Measurements from ENCODE around the gene C2CD4D.
"Not testable (repeated sequence)": the region's sequence is repeated elsewhere in the genome, so short reads cannot be mapped to it uniquely, and the experiment has no call there.

C2CD4D gene

DNA sequence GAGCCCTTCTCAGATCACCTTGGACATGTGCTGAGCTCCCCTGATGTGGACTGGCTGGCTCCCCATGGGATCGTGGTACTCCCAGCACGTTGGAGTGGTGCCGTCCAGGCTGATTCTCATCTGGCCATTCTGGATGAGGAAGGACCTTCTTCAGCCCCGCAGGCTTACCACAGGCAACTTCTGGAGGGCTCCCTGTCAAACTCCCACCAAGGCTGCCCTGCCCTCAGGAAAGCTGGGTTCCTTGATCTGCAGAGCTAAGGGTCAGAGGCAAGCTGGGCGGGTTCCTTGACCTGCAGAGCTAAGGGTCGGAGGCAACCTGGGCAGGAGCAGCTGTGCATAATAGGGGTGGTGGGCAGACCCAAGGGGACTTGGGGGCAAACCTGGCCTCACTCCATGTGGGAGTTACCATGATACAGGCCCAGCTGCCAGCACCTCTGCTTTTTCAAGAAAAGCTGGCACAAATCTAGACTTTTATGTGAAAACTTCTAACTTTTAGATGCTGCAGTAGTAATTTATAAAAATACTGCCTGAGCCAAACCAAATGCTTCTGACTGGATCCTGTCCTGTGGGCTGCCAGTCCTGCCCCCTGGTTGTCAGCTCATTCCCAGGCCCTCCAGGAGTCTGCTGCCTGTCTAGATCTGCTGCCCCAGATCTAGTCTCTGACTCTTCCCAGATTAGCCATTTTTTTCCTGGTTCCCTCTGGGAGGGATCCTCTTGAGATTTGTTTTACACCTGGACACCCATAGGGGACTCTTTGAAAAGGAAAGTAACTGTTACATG is 19.5 kb upstream of the C2CD4D start:
- no peak for DNase-seq (ENCODE audit: low read depth in 2 of 2)

DNA sequence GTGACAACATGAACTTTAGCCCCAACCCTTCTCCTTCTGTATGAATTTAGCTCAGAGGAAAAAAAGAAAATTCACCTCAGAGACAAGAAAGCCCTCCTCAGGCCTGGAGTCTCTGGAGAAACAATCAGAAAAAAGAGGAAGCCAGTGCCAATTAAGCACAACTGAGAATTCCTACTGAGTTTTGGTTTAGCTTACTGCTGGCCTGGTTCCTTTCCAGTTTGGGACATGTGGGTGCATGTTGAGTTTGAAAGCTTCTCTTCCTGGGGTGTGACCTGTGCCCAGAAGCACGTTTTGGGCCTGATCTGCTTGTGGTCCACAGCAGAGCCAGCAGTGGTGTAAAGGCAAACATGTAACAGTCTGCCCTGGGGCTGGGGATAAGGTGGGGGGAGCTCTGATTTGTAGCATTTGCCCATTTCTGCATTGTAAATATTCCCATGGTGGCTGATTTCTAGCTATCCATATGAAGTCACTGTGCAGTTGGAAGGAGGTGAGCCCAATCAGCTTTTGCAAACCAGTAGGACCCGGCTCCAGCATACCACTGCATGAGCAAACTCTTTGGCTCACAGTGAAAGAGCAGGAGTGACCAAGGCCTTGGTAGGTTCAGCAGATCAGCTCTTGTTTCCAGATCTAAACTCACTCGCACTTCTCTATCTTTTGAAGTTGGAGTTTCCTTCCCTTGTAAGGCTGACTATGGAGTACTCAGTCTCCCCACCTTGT is 18.6 kb upstream of the C2CD4D start:
- no peak for DNase-seq (ENCODE audit: low read depth in 2 of 2)

DNA sequence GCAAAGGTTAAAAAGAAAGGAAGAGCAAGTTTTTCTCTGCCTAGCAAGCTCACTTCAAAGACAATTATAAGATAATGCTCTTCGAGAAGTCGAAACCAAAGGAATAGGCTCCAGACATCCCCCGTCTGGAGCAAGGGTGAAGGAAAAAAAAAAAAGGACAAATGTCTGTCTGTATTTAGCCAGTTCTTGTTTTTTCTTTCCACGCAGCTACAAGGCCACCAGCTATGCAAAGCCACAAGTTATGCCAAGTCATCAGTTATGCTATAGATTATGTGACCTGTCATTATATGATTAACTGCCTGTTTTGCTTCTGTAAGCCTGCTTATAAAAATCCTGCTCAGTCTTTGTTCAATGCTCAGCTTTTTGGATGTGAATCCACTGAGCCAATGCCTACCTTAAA is 16.3 kb upstream of the C2CD4D start:
- no peak for DNase-seq (ENCODE audit: low read depth in 2 of 2)

DNA sequence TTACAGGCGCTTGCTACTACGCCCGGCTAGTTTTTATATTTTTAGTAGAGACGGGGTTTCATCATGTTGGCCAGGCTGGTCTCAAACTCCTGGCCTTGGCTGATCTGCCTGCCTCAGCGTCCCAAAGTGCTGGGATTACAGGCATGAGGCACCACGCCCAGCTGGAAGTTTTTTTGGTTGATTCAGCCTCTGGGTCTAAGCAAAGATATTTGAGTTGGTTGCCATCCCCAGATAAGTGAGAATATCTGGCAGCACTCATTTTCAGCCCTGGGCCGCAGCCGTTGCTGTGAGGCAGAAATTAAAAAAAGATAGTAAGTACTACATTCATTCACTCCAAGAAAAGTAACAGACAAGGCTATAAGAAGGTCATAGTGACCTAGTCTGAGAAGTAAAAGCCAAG is 15.9 kb upstream of the C2CD4D start:
- not testable (repeated sequence) for DNase-seq (ENCODE audit: low read depth in 2 of 2)

DNA sequence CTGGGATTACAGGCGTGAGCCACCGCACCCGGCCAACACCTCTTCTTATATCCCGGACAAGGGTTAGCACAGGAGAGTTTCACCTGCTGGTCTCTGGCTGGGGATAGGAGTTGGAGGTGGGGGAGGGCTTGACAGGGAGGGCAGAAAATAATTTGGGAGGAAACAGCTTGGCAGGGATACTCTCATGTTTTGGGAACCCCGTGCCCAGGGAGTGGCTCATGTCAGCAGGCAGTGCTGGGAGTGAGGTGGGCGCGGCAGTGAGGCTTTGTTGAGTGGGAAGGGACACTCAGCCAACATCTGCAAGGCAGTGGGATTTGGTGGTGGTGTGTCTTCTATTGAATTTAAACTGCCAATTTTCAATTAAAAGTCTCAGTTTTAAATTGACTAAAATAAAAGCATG is 15.0 kb upstream of the C2CD4D start:
- DNase-seq (ENCODE audit: low read depth in 2 of 2) = no peak

DNA sequence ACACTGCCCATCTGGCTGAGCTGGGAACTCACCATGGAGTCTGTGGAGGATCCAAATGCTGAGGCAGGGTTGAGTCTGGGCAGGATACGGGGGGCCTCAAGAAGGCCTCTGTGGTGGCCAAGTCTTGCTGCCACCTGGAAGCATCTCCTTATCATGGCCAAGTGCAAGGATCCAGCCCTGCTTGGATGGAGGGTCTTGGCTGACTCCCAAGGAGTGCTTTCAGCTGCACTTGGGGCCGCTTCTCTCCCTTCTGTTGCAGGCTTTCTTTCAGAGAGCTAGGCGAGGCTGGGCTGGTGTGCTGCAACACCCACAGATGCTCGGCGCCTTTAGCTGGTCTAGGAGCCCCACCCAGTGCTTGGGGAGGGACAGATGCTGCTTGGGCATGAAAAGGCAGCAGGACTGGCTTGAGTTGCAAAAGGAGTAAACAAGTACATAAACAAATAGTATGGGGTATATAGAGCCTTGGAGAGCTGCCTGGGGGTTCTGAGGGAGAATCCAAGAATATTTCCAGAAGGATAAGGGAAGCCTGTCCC is 13.9 kb upstream of the C2CD4D start, which contains the start of gene THEM5:
Gene THEM5 (minus strand): TSS at position 302 of the 533 bp plus-strand sequence. CDS start 147 bp downstream, at position 155.
- DNase-seq (ENCODE audit: low read depth in 2 of 2) = no peak

DNA sequence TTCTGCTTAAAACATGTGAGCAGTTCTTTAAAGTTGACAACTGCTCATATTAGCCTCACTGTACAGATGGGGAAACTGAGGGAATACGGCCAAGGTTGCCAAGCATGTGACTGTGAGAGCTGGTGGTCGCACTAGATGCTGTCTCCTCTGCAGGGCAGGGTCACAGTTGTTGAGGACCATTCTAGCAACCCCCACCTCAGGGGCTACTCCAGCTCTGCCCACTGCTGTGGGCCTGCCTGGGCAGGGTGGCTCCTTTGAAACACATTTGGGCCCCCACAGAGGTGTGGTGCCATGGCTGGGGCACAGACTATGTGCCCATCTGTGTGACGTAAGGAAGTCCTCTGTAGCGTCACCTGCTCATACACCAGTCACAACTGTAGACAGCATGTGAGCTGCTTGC is 13.1 kb upstream of the C2CD4D start:
- no peak for DNase-seq (ENCODE audit: low read depth in 2 of 2)

DNA sequence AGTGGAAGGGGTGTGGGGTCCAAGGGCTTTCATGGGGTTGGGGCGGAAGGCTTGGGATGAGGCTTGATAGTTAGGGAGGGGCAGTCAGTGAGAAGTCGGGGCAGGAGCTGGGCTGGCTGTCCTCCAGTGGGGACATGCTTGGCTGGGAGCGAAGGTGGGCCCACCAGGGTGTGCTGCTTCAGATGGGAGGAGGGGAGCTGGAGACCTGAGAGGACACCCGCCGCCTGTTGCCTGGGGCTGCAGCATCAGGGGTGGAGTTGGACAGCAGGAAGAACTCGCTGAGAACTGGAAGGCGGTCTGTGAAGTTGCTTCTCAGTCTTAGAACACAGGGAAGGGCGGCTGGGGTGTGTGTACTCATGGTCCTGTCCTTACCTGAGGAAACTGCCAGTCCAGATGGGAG is 12.3 kb upstream of the C2CD4D start:
- no peak for DNase-seq (ENCODE audit: low read depth in 2 of 2)

DNA sequence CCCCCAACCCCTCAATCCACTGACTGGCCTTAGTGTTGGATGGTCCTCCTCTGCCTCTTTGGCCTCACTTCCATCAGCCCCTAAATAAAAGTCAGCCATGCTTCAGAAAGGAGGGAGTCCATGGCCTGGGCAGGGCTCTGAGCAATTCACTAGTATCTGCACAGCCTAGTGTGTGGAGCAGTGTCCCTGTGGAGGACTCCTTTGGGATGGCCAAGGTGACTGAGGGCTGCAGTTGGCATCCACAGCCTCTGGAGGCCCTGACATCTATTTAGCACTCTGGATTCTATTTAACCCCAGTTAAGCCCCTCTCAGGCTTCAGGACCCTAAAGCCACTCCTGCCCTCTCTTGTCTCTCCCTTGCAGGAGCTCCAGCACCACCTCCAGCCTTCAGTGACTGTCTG is 10.3 kb upstream of the C2CD4D start:
- DNase-seq (ENCODE audit: low read depth in 2 of 2) = no peak

DNA sequence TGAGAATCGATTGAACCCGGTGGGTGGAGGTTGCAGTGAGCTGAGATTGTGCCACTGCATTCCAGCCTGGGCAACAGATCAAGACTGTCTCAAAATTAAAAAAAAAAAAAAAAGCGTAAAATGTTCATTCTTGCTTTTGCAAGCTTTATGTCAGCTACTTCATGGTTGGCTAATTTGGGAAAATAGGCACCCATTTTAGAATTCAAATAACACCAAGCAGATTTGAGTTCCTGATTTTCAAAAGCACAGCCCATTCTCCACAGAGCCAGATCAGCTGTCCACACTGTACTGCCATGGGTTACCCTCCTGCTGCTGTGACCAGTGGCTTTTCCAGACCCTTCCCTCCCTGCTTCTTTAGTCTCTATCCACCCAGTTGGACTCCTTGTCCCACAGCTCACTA is 9.5 kb upstream of the C2CD4D start:
- DNase-seq (ENCODE audit: low read depth in 2 of 2) = no peak

DNA sequence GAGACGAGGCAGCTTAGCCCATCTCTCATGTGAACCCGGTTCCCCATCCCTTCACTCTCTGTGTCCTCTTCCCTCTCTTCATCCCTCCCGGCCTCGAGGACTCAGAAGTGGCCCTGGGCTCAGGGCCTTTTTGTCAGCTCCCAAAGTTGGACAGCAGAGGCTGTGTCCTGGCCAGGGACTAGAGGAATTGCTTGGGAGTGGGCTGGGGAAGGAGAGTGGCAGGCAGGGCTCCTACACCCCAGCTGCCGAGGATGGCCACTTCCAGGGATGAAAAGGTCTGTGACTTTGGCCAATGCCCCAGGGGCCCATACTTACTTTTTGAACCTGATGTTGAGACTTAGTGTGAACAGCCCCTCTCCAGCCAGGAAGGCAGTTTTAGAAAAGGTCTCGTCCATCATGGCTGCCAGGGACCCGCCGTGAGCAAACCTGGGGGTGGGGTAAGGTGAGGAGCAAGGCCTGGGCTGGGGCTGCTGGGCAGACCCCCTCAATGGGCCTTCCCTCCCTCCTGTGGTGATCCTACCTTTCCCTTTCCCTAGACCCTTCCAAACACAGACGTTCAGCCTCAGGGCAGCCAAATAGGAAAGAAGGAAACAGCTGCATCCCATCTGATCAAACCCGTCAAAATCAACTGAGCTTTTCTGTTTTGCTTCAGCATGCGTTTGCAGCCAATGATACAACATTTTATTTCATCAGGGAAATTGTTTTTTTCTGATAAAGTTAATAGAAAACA is 8.4 kb upstream of the C2CD4D start:
- no peak for DNase-seq (ENCODE audit: low read depth in 2 of 2)

DNA sequence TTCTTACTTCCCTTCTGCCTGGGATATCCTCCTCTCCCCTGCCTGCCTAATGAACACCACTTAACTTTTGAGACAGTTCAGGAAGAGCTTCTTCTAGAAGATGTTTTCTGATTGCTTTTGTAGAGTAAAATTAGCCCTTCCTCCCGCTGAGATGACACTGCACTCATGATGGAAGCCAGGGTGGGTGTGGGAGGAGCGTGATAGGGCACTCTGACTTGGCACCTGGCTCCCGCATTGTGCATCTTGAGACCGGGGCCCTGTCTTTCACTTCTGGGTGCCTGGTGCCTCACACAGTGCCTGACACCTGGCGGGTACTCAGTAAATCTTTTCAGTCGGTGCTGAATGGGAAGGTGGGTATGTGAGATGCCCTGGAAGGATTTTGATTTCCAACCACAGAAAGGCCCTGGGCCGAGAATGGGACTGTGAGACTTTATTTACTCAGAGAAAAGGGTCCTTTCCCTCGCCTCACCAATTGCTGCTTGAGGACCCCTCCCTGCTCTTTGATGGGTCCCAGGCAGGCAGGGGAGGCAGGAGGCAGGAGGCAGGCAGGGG is 7.1 kb upstream of the C2CD4D start:
- no peak for DNase-seq (ENCODE audit: low read depth in 2 of 2)

DNA sequence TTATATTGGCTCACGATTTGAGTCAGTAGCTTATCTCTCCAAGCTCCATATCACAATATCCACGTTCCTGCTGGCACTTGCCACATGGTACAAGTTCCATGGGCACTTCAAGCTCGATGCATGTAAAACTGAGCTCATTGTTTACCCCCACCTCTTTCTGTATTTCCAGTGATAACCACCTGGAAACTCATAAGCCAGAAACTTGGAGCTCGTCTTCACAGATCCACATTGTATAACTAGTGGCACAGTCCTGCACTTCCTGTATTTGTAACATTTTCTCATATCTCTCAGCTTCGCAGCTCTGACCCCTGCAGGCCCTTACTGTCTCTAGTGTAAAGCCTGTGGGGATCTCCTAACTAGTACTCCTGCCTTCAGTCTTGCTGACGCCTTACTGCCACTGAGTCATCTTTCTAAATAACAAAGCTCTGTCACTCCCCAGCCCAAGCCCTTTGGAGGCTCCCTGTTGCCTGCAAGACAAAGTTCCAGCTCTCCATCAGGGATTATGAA is 6.5 kb upstream of the C2CD4D start:
- no peak for DNase-seq (ENCODE audit: low read depth in 2 of 2)

DNA sequence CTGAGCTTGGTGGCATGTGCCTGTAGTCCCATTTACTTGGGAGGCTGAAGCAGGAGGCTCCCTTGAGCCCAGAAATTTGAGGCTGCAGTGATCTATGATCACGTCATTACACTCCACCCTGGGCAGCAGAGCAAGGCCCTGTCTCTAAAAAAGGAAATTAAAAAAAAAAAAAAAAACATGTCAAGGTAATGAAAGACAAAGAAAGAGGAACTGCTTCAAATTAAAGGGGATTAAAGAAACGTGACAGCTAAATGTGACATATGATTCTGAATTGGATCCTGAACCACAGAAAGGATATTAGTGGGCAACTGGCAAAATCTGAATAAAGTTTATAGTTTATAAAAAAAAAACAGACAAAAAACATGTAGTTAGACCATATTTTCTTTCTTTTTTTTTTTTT is 3.8 kb upstream of the C2CD4D start:
- DNase-seq (ENCODE audit: low read depth in 2 of 2) = no peak

DNA sequence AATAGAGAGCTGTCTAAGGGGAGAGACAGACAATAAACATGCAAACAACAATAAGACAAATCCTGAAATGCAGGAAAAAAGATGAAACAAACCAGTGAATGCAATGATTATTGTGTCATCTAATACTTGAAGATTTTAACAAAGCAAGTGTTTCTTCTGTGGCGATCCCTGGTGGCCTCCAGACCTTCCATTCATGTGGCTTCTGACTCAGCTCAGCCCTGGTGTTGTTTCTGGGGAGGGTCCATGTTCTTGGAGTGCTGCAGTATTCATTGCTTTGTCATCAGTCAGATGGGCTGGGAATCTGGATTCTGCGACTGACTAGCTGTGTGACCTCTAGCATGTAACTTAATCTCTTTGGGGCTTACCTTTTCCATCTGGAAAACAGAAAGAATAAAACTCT is 1.5 kb upstream of the C2CD4D start:
- DNase-seq (ENCODE audit: low read depth in 2 of 2) = no peak

DNA sequence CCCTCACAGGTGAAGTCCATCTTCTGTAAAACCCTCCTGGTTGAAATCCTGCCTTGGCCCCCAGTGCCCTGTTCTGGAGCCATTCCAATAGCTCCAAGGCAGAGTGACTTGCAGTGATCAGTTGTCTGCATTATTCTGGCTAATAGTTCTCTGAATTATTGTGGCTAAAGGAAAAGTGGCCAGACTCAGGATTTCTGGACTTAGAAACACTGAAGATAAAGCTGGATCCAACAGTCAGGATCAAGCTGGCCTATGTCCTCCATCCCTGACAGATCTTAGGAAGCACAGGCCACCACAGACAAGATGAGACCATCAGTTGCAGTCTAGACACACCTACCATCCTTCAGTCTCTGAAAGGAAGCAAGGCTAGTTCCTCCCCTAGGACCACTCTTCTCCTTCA is 801 bp upstream of the C2CD4D start:
- DNase-seq (ENCODE audit: low read depth in 2 of 2) = no peak

DNA sequence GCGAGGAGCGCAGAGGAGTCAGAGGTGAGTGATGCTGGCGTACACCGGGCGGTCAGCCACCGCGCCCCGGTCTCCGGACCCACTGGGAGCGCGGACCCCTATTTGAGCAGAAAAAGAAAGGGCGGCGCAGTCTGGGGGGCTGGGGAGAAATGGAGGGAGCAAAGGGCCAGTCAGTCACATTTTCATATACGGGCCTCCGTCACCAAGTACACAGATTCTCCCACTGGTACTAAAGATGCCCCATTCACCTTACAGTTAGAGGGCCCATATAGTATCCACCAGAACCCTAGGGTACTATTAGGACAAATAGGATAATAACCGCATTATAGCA is 573 bp downstream of the C2CD4D start:
- DNase-seq (ENCODE audit: low read depth in 2 of 2) = no peak

DNA sequence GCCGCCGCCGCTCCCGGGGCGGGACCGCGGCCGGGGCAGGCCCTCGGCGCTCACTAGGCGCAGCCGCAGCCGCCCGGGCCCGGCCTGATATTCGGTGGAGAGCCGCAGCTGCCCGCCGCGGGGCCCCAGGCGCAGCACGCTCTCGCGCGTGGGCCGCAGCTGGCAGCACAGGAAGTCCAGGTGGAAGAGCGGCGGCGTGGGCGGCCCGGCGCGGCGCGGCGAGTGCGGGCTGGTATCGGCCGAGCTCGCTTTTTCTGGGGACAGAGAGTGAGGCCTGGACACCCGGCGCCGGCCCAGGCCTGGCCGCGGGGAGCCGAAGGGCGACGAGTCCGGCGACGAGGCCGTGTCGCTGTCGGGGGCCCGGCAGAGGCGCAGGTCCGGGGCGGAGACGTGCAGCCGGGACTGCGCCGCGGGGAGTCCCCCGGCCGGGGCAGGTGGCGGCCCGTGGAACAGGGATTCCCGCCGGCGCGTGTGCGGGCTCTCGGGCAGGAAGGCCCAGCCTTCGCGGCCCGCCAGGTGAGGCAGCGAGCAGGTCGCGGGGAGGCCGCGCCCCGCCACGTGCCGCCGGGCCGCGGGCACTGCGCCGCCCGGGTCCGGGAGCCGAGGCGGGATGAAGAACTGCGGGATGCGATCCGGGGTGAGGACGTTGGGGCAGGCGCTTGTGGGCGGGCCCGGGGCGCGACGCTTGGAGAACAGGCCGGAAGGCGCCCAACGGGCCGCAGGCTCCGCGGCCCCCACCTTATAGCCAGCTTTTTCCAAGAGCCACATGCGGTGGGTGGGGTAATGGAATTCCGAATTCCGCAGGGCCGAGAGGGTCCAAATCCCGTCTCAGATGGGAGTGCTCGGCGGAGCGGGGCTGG is 1.2 kb downstream of the C2CD4D start:
- DNase-seq (ENCODE audit: low read depth in 2 of 2) = no peak

DNA sequence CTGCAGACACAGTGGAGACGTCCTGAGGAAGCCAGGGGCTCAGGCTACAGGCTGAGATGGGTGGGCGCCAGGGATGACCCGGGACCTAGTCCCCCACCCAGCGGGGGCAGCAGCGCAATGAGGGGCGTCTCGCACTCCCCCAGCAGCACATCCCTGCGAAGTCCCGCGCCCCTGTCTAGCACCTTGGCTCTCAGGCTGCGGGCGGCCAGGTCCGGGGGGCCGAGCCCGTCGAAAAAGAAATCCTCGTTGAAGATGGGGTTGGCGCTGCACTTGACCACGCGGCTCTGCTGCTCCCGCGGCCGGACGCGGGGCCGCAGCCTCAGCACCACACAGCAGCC is 1.8 kb downstream of the C2CD4D start:
- no peak for DNase-seq (ENCODE audit: low read depth in 2 of 2)

DNA sequence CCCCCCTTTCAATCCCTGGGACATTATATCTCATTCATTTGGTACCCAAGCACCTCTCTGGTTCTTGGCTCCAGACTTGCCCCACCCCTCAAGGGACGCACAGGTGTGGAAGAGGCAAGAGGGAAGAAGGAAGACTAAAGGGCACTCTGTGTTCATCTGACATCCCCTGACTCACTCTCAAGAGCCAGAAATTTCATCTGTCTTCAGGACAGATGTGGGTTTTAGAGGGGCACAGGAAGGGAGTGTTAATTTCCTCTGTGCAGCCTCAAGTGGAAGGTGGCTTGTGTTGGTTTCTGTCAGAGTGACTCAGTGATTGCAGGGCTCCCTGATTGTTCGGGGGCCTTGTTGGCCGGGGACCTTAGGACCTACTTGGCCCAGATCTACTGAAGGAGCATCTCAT is 2.4 kb downstream of the C2CD4D start:
- DNase-seq (ENCODE audit: low read depth in 2 of 2) = no peak

DNA sequence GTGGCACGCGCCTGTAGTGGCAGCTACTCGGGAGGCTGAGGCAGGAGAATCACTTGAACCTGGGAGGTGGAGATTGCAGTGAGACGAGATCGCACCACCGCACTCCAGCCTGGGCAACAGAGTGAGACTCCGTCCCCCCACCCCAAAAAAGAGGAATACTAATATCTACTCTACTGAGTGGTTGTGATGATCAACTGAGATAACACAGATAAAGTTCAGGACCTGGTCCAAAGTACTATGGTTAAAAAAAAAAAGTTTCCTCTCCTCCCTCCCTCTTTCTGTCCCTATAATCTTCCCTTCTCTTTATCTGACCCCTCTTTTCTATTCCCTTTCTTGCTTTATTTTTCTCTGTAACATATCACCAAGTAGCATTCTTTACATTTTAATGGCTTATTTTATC is 4.0 kb downstream of the C2CD4D start:
- no peak for DNase-seq (ENCODE audit: low read depth in 2 of 2)
